Astrocyte of the spinal cord (primary cell): ENCODE data around the gene CDH6.

Source experiments
- DNase-seq: peaks from one replicate; pipeline ENCODE4 v3.0.0; 2011; ENCODE audit warnings: low read depth, low spot score
- H3K4me3 ChIP-seq: 2 replicates; pipeline ENCODE4 v1.5.1; 2011; ENCODE audit warnings: low read depth, mild to moderate bottlenecking, low read length, moderate library complexity
- CTCF ChIP-seq: IDR thresholded peaks from 2 replicates; pipeline ENCODE4 v1.5.1; 2012; ENCODE audit warnings: low read depth, mild to moderate bottlenecking, low read length, inconsistent platforms
- in situ Hi-C: cut with HindIII; loops from 2 replicates; pipeline ENCODE4 v1.10.0; 2017; ENCODE audit warnings: low sequenced_read_pairs

Gene CDH6

GRCh38 chr5:31158686-31159085 is 34.8 kb upstream of the CDH6 start:
- TF ChIP-seq CTCF = no peak
- DNase-seq = no peak
- no peak overlapping the region for H3K4me3 ChIP-seq
- in situ Hi-C loops = no loop called here

GRCh38 chr5:31161781-31162181 is 31.7 kb upstream of the CDH6 start:
- no peak for TF ChIP-seq CTCF
- no peak overlapping the region for H3K4me3 ChIP-seq
- in situ Hi-C loops = no loop called here
- DNase-seq = peak; percentile 28

- in situ Hi-C loops = no loop called here
- no peak overlapping the region for H3K4me3 ChIP-seq
- no peak for DNase-seq
- no peak for TF ChIP-seq CTCF
Measured at GRCh38 chr5:31165729-31166128, 27.8 kb upstream of the CDH6 start.

- in situ Hi-C loops = no loop called here
- no peak for DNase-seq
- no peak for TF ChIP-seq CTCF
- no peak overlapping the region for H3K4me3 ChIP-seq
Measured at GRCh38 chr5:31169379-31169778, 24.1 kb upstream of the CDH6 start.

- no peak overlapping the region for H3K4me3 ChIP-seq
- DNase-seq = no peak
- in situ Hi-C loops = no loop called here
- no peak for TF ChIP-seq CTCF
Measured at GRCh38 chr5:31172881-31173280, 20.6 kb upstream of the CDH6 start.

GRCh38 chr5:31173614-31174013 is 19.9 kb upstream of the CDH6 start:
- in situ Hi-C loops = no loop called here
- DNase-seq = no peak
- H3K4me3 ChIP-seq = no peak overlapping the region
- no peak for TF ChIP-seq CTCF

- in situ Hi-C loops = no loop called here
- H3K4me3 ChIP-seq = no peak overlapping the region
- DNase-seq = no peak
- no peak for TF ChIP-seq CTCF
Measured at GRCh38 chr5:31181376-31181987, 12.0 kb upstream of the CDH6 start.
